ENCODE measurements around the gene MRPL34. TPM values are rescaled to one million over a fixed set of nuclear protein-coding genes. Genes with fewer than 3 reads are reported as not detected.

The MRPL34 gene
- total RNA-seq, 1 donor from 2014 or later, result 200 TPM

GRCh38 chr19:17352608-17353280 is 47.1 kb downstream of the MRPL34 start:
- DNase-seq (ENCODE audit: missing footprints) (peak; percentile 65), ATAC-seq (peak; percentile 20)
- intact Hi-C loops (cut with DNase I), result no loop called here

GRCh38 chr19:17353386-17353785 is 47.7 kb downstream of the MRPL34 start:
- no peak for DNase-seq (ENCODE audit: missing footprints)
- intact Hi-C loops (cut with DNase I), result no loop called here
- no peak for ATAC-seq

Other genes with a start within 250 kb of the MRPL34 start
- 5.4 TPM for gene HAUS8, start 230.4 kb upstream of the MRPL34 start, total RNA-seq
- 33.2 TPM for gene MYO9B, start 230.1 kb upstream of the MRPL34 start, total RNA-seq
- gene USE1, start 90.5 kb upstream of the MRPL34 start, total RNA-seq, result 32.8 TPM
- 26.0 TPM for gene OCEL1, start 79.6 kb upstream of the MRPL34 start, total RNA-seq
- gene NR2F6, start 60.0 kb upstream of the MRPL34 start, total RNA-seq, result 76.4 TPM
- 7.6 TPM for gene USHBP1, start 41.1 kb upstream of the MRPL34 start, total RNA-seq
- 82.0 TPM for gene BABAM1, start 38.4 kb upstream of the MRPL34 start, total RNA-seq
- 0.19 TPM for gene ANKLE1, start 24.0 kb upstream of the MRPL34 start, total RNA-seq
- 13.8 TPM for gene ABHD8, start 2.4 kb upstream of the MRPL34 start, total RNA-seq
- gene DDA1, start 3.7 kb downstream of the MRPL34 start, total RNA-seq, result 28.8 TPM
- gene ANO8, start 29.0 kb downstream of the MRPL34 start, total RNA-seq, result 9.6 TPM
- 11.5 TPM for gene GTPBP3, start 31.7 kb downstream of the MRPL34 start, total RNA-seq
- gene PLVAP, start 71.5 kb downstream of the MRPL34 start, total RNA-seq, result 29.0 TPM
- not detected for gene CCDC194, start 88.3 kb downstream of the MRPL34 start, total RNA-seq
- gene BST2, start 99.8 kb downstream of the MRPL34 start, total RNA-seq, result 54.5 TPM
- gene MVB12A, start 114.2 kb downstream of the MRPL34 start, total RNA-seq, result 19.9 TPM
- gene TMEM221, start 142.8 kb downstream of the MRPL34 start, total RNA-seq, result not detected
- gene NXNL1, start 155.1 kb downstream of the MRPL34 start, total RNA-seq, result not detected
- gene SLC27A1, start 164.7 kb downstream of the MRPL34 start, total RNA-seq, result 66.2 TPM
- 20.8 TPM for gene PGLS, start 205.8 kb downstream of the MRPL34 start, total RNA-seq
- 35.5 TPM for gene COLGALT1, start 249.8 kb downstream of the MRPL34 start, total RNA-seq

Data from Right ventricle myocardium inferior (tissue), 1 donor.